Measurements from ENCODE around the gene AMH.

Gene AMH

DNA sequence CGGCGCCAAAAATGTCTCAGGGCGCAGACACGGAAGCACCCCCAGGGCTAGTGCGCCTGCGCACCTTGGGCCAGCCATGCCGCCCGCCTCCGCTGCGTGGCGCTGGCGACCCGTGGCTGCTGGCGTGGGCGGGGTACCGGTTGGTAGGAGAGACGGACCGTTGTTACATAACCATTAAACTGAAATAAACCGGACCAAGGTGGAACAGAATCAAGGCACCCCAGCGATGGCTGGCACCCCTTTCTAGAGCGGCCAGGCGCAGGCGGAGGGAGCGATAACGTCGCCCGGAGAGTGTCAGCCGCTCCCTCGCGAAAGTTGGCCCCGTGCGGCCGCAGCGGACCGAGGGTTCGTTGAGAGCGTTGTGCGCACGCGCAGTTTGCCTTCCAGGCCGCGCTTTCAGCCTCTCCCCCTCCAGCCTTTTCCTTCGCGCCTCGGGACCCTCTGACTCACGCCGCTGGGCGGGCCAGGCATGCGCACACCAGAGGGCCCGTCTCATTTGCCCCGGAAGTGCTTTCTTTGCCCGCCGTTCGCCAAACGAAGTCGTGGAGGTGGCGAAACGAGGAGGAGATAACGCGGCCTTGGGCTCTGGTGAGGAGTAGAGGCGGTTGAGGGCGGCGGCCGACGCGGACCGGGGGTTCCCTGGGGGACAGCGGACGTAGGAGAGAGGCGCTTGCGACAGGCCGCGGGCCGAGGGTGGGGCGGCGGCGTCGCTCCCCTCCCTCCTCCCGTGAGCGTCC is 12.6 kb upstream of the AMH start, which contains the start of the genes PLEKHJ1 and SF3A2:
TSS of gene PLEKHJ1 (minus strand) at position 16 of the 737 bp plus-strand sequence. CDS start 81 bp downstream, outside the sequence.
TSS of gene SF3A2 (plus strand) at position 511 of the 737 bp plus-strand sequence. CDS start 6,595 bp downstream, outside the sequence.
- peak; percentile 99 for DNase-seq

DNA sequence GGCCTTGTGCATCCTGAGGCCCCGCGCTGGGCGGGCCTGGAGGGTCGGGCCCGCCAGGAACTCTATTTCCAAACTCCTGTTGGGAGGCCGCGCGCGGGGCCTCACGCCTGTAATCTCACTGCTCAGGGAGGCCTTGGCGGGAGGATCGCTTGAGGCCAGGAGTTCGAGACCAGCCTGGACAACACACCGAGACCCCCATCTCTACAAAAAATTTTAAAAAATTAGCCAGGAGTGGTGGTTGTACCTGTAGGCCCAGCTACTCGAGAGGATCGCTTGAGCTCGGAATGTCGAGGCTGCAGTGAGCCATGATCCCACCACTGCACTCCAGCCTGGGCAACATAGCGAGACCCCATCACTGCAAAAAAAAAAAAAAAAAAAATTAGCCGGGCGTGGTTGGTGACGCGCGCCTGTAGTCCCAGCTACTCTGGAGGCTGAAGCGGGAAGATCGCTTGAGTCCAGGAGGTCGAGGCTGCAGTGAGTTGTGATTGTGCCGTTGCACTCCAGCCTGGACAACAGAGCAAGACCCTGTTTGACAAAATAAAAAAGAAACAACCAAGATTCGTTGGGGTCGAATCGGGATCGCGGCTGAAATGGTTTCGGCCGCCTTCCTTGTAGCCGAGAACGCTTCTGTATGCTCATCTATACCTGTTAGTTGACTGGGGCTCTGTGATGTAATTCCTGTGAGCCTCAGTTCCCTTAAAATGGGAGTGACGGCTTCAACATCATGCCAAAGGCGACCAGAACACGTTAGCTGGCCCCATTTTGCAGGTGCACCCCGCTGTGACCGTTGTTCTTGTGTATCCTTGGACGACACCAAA is 11.9 kb upstream of the AMH start:
- DNase-seq = no peak

DNA sequence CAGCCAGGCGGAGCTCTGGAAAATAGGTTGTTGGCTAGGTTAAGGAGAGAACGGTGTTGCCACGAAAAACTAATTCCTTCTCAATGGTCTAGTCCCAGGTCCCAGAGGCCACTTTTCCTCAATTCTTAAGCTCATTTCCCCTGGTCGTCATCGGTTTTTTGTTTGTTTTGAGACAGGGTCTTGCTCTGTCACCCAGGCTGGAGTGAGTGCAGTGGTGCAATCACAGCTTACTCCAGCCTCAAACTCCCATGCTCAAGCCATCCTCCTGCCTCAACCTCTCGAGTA is 11.3 kb upstream of the AMH start:
- no peak for DNase-seq

DNA sequence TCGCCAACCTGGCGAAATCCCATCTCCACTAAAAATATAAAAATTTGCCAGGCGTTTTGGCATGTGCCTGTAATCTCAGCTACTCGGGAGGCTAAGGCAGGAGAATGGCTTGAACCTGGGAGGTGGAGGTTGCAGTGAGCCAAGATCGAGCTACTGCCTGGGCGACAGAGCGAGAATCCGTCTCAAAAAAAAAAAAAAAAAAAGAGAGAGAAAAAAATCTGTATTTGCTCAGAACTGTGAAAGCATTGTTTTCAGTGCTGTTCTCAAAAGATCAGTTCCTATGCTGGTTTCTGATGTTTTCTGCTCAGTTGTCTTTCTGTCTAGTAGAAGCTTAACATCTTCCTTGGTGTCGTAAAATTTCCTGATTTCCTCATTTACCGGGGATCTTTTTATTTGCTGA is 9.9 kb upstream of the AMH start:
- DNase-seq = no peak

DNA sequence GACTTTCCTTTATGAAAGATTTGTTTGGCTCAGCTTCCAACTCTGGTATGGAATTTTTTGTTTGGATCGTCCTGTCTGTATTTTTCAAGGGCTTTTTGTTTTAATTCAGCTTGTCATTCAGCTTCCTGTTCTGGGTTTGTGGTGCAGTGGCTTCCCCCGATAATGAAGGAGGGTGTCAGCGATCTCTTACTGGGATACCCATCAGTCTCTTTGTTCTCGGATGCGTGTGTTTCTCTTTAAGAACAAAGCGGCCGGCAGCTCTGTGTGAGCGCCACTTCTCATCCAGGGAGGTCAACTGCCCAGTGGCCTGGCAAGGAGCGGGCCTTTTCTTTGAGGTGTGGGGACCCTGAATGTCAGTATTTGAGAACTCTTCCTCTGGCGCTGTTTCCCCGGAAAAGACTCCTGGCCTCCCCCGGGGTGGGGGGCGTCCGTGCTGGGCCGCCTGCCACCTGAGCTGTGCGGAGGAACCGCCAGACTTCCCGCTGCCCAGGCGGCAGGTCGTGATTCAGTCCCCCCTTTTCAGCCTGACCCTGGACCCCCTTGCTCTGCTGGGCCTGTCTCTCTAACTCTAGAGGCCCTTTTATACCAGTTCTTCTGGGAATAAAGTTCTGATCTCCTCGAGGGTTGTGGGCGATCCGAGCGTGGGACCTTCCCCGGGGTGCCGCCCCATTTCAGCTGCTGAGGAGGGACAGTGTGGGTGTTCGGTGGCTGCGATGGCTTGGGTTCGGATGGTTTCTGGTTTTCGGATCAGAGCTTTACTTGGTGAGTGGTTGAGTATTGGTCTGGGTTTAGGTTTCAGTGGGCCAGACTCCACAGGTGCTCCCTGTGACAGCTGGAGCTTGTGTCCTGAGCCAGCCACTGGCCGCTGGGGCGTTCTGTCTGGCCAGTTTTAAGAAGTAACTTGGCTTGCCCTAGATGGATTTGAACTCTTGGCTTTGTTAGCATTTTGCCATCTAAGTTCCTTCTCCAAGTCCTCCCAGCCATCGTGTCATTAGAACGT is 9.1 kb upstream of the AMH start:
- no peak for DNase-seq

DNA sequence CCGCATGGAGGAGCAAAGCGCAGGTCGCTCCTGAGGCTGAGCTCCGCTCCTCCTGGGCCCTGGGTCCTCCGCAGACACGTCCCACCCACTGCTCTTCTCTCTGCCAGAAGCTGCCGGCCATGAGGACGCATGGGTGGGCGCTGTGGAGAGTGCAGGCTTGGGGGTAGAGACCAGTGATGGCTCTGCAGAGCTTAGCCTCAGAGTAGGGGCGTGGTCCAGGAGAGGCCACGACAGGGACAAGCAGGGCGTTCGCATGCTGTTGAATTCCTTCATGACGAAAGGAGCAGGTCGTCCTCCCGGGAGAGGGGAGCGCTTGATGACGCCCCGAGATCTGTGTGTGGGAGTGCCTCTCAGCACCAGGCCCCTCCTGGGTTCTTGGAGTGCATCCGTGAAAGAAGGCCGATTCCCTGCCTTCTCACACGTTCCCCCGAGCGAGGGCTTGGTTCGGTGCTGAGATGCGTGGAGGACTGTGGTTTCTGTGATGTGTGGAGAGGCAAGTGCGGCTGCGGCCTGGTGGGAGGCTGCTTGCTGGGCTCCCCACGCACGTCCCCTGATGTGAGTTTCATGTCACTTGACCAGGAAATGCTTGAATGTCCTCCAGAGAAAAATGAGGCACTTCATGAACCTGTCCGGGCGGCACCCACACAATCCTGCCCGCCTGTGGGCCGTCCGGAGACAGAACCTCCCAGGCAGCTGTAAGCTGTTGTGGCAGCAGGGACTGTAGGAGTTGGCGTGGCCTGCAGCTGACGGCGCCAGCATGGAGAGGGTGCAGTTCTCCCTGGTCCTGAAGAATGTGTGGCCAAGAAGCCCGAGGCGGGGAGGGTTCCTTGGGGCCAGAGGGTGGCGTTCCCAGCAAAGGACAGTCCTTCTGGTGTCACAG is 8.0 kb upstream of the AMH start:
- DNase-seq = no peak

DNA sequence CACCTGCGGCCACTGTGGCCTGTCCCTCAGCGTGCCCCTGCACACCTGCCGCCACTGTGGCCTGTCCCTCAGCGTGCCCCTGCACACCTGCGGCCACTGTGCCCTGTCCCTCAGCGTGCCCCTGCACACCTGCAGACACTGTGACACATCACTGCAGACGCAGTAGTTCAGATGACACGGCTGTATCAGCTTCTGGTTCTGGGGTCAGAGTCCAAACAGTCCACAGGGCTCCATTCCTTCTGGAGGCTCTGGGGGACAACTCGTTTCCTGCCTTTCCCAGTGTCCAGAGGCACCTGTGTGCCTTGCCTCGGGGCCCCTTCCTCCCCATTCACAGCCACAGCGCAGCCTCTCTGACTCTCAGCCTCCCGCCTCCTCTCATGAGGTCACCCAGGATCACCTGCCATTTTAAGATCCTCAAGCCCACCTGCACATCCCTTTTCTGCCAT is 7.0 kb upstream of the AMH start:
- no peak for DNase-seq

DNA sequence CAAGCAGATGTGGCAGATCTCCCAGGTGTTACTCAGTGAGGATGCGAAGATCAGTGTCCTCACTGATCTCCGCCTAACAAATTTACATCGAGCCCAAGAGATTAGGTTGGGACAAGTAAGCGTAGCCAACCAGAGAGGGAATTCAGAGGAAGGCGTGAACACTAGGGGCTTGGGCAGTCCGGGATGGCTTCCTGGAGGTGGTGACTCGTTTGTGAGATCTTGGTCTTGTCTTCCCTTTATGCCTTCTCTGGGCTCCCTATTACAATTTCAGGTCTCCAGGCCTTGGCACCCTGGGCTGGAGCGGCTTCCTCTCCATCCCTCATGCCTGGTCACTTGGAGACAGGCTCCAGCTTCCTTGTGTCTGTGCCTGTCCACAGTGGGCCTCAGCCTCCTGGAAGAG is 6.3 kb upstream of the AMH start:
- no peak for DNase-seq

DNA sequence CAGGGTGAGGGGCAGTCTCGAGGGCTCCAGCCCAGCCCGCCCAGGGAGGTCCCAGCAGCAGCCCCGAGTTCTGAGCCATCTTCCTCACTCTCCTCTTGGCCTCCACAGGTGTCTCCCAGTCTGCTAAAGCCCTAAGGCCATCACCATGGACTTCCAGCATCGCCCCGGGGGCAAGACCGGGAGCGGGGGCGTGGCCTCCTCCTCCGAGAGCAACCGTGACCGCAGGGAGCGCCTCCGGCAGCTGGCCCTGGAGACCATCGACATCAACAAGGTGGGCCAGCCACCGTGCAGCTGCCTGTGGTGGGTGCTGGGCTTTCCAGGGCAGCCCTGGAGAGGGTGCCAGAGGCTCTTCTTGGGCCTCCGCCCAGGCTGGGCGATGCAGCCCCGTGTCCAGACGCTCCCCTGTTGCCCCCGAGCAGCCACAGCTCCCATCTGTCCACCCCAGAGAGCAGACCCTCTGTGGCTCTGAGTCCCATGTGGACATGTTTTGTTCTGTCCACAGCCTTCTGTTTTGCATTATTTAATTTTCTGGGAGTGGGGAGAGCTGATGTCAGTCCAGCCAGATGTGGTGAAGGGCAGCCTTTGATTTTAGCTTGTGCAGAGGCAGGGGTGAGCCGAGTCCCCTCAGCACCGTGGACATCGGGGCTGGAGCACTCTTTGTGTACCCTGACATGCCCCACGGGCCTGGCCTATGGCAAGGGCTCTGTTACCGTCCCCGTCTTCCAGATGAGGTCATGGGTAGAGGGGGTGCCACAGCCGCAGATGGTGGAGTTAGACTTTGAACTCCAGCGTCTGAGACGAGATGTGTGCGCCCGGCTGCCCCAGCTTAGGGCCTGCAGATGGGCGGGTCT is 5.6 kb upstream of the AMH start:
- DNase-seq = no peak

DNA sequence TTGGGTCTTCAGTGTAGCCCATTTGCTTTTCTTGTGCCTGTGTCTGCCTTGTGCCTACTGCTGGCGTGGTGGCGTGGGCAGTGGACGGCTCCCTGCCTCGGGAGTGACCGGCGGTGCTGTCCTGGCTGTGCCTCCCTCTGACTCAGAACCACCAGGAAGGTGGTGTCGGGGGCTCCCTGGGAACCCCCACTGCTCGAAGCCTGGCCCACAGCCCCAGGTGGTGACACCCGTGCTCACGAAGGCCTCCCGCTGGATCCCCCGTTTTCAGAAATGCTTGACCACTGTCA is 5.1 kb upstream of the AMH start:
- DNase-seq = no peak

DNA sequence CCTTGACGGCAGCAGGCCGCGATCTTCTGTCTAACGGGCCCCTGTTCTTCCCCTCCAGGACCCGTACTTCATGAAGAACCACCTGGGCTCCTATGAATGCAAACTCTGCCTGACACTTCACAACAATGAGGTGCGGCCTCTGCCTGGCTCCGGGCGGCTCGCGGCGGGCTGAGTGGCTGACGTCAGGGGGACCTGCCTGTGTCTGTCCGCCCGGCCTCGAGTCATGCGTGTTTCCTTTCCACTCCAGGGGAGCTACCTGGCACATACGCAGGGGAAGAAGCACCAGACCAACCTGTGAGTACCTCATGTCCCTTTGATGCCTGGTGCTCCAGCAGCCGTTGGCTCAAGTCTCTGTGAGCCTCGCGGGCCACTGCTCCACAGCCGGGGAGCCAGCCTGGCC is 4.6 kb upstream of the AMH start:
- no peak for DNase-seq

DNA sequence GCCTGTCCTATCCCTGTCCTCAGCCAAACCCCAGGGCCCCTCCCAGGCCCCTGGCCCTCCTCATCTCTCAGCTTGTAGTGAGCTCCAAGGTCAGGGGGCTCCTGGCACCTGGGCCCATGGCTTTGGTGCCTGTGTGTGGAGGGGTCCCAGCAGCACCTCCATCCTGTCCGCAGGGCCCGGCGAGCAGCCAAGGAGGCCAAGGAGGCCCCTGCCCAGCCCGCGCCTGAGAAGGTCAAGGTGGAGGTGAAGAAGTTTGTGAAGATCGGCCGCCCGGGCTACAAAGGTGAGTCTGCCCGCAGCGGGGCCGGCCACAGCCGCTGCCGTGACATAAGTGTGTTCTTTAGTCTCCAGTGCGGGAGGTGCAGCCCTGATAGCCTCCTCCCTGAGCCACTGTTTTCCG is 3.9 kb upstream of the AMH start:
- no peak for DNase-seq

DNA sequence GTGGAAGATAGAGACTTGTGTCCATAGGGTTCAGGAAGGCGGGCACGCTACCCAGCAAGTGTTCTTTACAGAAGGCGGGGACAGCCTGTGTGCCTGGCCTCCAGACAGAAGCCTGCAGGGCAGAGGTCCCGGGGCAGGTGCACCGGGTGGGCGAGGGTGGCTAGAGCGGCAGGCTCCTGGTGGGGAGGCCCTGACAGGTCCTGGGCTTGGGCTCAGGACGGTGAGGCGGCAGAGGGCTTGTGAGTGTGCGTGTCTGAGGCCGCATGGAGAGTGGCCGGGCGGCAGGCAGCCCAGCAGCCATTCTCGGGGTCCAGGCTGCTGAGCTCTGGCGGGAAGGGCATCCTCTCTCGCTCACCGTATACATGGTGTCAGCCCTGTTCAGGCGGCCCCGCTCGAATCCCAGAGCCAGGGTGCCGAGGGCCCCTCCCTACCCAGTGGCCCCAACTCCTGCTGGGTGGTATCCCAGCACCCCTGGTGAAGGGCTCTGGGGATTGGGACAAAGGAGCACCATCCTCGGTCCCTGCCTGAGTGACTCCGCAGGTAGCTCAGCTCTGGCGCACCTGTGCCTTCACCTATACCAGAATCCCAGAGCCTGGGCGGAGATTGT is 3.0 kb upstream of the AMH start:
- DNase-seq = no peak

DNA sequence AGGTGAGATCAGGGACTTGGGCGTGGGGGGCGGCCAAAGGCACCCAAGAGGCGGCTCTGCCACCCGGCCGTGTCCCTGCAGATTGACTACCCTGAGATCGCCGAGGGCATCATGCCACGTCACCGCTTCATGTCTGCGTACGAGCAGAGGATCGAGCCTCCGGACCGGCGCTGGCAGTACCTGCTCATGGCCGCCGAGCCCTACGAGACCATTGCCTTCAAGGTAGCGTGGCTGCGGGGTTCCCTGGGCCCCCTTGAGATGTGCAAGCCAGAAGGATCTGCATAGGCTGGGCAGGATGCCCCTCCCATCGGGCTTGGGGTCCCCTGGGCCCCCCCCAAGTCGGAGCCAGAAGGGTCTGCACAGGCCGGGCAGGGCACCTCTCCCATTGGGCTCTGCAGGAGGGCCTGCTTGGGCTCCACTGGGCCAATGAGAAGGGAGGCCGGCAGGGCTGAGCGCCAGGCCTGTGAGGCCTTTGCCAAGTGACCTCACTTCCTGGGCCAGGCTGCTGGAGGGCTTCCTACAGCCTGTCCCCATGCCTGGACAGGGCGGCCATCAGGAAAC is 2.2 kb upstream of the AMH start:
- DNase-seq = no peak

DNA sequence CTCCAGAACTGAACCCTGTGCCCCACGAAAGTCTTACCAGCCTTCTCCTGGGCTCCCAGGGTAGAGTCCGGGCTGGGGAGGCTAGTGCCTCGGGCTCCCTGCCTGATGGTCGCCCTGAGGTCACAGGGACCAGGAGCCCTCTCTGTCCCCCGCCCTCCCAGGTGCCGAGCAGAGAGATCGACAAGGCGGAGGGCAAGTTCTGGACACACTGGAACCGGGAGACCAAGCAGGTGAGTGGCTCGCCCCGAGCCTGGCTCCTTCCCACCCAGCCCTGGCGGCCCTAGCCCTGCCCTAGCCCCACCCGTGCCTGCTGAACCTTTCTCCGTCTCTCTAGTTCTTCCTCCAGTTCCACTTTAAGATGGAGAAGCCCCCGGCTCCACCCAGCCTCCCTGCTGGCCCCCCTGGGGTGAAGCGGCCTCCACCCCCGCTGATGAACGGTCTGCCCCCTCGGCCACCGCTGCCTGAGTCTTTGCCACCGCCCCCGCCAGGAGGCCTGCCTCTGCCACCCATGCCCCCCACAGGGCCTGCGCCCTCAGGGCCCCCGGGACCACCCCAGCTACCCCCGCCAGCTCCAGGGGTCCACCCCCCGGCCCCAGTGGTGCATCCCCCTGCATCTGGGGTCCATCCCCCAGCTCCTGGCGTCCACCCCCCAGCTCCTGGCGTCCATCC is 1.6 kb upstream of the AMH start:
- no peak for DNase-seq

DNA sequence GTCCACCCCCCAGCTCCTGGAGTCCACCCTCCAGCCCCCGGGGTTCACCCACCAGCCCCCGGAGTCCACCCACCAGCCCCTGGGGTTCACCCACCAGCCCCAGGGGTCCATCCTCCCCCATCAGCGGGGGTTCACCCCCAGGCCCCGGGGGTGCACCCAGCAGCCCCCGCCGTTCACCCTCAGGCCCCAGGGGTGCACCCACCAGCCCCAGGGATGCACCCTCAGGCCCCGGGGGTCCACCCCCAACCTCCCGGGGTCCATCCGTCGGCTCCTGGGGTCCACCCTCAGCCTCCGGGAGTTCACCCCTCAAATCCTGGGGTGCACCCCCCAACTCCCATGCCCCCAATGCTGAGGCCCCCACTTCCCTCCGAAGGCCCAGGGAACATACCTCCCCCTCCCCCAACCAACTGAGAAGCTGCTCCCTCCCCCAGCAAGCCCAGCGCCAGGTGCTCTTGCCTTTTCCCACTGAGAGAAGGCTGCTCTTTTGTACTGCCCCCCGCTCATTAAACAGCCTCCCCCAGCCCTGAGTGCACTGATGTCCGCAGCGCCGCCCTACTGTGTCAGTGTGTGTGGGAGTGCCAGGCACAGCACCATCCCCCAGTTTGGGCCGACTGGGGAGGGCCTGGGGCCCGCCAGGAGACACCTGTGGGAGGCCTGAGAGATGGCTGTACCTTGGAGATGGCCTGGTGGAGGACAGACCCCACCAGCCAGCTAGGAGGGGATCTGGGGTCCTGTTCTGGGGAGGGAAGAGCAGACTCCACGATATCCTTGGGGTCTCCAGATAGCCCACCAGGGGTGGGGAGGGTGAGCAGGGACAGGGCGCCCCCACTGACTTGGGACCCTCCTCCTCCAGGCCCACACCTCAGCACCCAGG is 750 bp upstream of the AMH start:
- DNase-seq = no peak

DNA sequence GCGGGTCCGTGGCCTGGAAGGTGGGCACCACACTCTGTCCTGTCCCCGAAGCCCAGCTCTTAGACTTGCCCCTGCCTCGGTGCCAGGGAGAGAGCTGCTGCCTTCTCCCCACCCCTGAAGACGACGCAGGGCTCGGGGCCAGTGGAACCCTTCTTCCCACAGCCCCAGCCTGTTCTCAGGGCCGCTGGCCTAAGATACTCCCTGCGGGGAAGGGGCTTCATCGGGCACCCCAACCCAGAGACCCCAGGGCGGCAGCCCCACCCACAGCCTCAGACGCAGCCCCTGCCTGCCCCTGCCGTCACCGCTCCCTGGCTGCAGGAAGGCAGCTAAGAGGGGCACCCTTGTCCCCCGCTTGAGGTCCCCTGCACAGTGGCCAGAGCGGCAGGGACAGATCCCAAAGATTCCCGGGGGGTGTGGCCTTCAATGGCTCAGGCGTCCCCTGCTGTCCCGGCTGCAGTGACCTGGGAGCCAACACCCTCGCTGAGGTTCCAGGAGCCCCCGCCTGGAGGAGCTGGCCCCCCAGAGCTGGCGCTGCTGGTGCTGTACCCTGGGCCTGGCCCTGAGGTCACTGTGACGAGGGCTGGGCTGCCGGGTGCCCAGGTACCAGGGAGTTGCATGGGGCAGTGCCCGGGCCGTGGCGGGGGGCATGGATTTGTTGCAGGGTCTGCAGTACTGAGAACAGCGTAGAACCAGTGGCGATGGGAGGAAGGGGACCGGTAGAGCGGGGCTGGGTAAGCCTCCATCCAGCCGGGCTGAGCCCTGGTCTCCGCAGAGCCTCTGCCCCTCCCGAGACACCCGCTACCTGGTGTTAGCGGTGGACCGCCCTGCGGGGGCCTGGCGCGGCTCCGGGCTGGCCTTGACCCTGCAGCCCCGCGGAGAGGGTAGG is 1.0 kb downstream of the AMH start:
- DNase-seq = no peak

DNA sequence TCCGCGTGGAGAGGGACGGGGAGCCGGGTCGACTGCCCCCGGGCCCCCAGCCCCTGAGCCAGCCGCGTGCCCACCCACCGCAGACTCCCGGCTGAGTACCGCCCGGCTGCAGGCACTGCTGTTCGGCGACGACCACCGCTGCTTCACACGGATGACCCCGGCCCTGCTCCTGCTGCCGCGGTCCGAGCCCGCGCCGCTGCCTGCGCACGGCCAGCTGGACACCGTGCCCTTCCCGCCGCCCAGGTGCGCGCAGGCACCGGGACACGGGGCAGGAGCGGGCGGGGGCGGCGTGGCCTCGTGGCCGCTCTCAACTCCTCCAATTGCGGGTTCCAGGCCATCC is 1.6 kb downstream of the AMH start:
- no peak for DNase-seq

Data from NCI-H1105 (cell line).